BLaER1 treated with 17β-estradiol and CSF1 and Interleukin-3, amounts not matched to agents 10 nM and 100 nM (cell line): ENCODE data around the gene NTN4.
A peak's percentile ranks its signal among the peaks of the same experiment; 100 is the strongest.

Source experiments
- H3K27ac ChIP-seq, 11 experiments: shearing (Covaris generic); formaldehyde crosslinking; 2 replicates each; pipeline ENCODE4 v1.8.1; 2022
- H3K27me3 ChIP-seq, 11 experiments: shearing (Covaris generic); formaldehyde crosslinking; 2 replicates each; pipeline ENCODE4 v1.8.1; 2022
- H3K36me3 ChIP-seq, 11 experiments: shearing (Covaris generic); formaldehyde crosslinking; 2 replicates each; pipeline ENCODE4 v1.8.1; 2022
- H3K4me1 ChIP-seq, 10 experiments: shearing (Covaris generic); formaldehyde crosslinking; 2 replicates each; pipeline ENCODE4 v1.8.1; 2022
- H3K4me2 ChIP-seq, 11 experiments: shearing (Covaris generic); formaldehyde crosslinking; 2 replicates each; pipeline ENCODE4 v1.8.1; 2022
- H3K4me3 ChIP-seq, 10 experiments: shearing (Covaris generic); formaldehyde crosslinking; 2 replicates each; pipeline ENCODE4 v1.8.1; 2022
- H3K9ac ChIP-seq, 11 experiments: shearing (Covaris generic); formaldehyde crosslinking; 2 replicates each; pipeline ENCODE4 v1.8.1; 2022
- H3K9me3 ChIP-seq, 11 experiments: shearing (Covaris generic); formaldehyde crosslinking; replicated peaks in 1 of 11; 2 replicates each; pipeline ENCODE4 v1.8.1; 2022
- H4K20me1 ChIP-seq, 11 experiments: shearing (Covaris generic); formaldehyde crosslinking; 2 replicates each; pipeline ENCODE4 v1.8.1; 2022
- Cebpa-rat ChIP-seq, 11 experiments: shearing (Covaris generic); IDR thresholded peaks; 2 replicates each; pipeline ENCODE4 v1.8.1; 2022

Gene NTN4

GRCh38 chr12:95641299-95641952, 149.1 kb downstream of the NTN4 start:
- Histone ChIP-seq H4K20me1 (no peaks in the 10 kb centered on the region), H3K27ac (no peak overlapping the region), H3K36me3 (no peaks in the 10 kb centered on the region), H3K27me3 (no peaks in the 10 kb centered on the region), H3K4me2 (no peak overlapping the region), H3K9ac (no peak overlapping the region), H3K4me1 (0 out of 20 replicates have a peak, but pooled peaks cover 0 to 4% (median 0%) of the 10 kb centered on the region in 10 experiments), H3K9me3 (peaks cover 0 to 9% (median 0%) of the 10 kb centered on the region in 11 experiments; a peak in 1 of 22 replicates), H3K4me3 (no peak overlapping the region)
- no peak for TF ChIP-seq Cebpa-rat (IDR thresholded peaks at IDR 0.05)

- H3K9me3 ChIP-seq, result peaks cover 0 to 12% (median 4%) of the 10 kb centered on the region in 11 experiments; a peak in 2 of 22 replicates
Measured at GRCh38 chr12:95640516-95640915, 150.0 kb downstream of the NTN4 start.

GRCh38 chr12:95637471-95638155, 153.0 kb downstream of the NTN4 start:
- H3K27me3 ChIP-seq, result no peaks in the 10 kb centered on the region
- H3K4me2 ChIP-seq, result no peak overlapping the region
- H3K4me3 ChIP-seq, result no peak overlapping the region
- no peak overlapping the region for H3K9ac ChIP-seq
- H3K36me3 ChIP-seq, result no peaks in the 10 kb centered on the region
- H3K4me1 ChIP-seq, result peaks cover 0 to 12% (median 6%) of the 10 kb centered on the region in 10 experiments; a peak in 8 of 20 replicates
- H4K20me1 ChIP-seq, result no peaks in the 10 kb centered on the region
- no peak overlapping the region for H3K27ac ChIP-seq
- TF ChIP-seq Cebpa-rat (IDR thresholded peaks at IDR 0.05), result no peak
- H3K9me3 ChIP-seq, result peaks cover 0 to 12% (median 4%) of the 10 kb centered on the region in 11 experiments; a peak in 2 of 22 replicates

More at GRCh38 chr12:95640516-95640915, 150.0 kb downstream of the NTN4 start:
- Histone ChIP-seq H3K27ac (no peak overlapping the region), H4K20me1 (no peaks in the 10 kb centered on the region), H3K4me1 (0 out of 20 replicates have a peak, but pooled peaks cover 0 to 4% (median 0%) of the 10 kb centered on the region in 10 experiments), H3K27me3 (no peaks in the 10 kb centered on the region), H3K9ac (no peak overlapping the region), H3K4me2 (no peak overlapping the region), H3K4me3 (no peak overlapping the region), H3K36me3 (no peaks in the 10 kb centered on the region)
- TF ChIP-seq Cebpa-rat (IDR thresholded peaks at IDR 0.05), result no peak

- no peaks in the 10 kb centered on the region for H3K36me3 ChIP-seq
- H3K4me1 ChIP-seq, result peaks cover 0 to 12% (median 5%) of the 10 kb centered on the region in 10 experiments; a peak in 8 of 20 replicates
- H3K4me2 ChIP-seq, result no peak overlapping the region
- H3K9me3 ChIP-seq, result peaks cover 0 to 12% (median 4%) of the 10 kb centered on the region in 11 experiments; a peak in 2 of 22 replicates
- H3K27me3 ChIP-seq, result no peaks in the 10 kb centered on the region
- TF ChIP-seq Cebpa-rat (IDR thresholded peaks at IDR 0.05), result no peak
- H4K20me1 ChIP-seq, result no peaks in the 10 kb centered on the region
- H3K4me3 ChIP-seq, result no peak overlapping the region
- H3K9ac ChIP-seq, result no peak overlapping the region
- H3K27ac ChIP-seq, result no peak overlapping the region; a peak in 1 of 22 replicates
Measured at GRCh38 chr12:95637010-95637409, 153.6 kb downstream of the NTN4 start.

GRCh38 chr12:95634622-95635621, 155.6 kb downstream of the NTN4 start:
- Histone ChIP-seq H3K27ac (no peak overlapping the region), H3K9ac (no peak overlapping the region), H3K4me2 (peak overlapping the region in 2 of 11 experiments; percentile 15 to 21; a peak in 2 of 22 replicates), H3K36me3 (no peaks in the 10 kb centered on the region), H3K9me3 (peaks cover 0 to 12% (median 4%) of the 10 kb centered on the region in 11 experiments; a peak in 2 of 22 replicates), H3K27me3 (no peaks in the 10 kb centered on the region), H3K4me1 (peaks cover 3 to 17% (median 10%) of the 10 kb centered on the region in 10 experiments; a peak in 12 of 20 replicates), H3K4me3 (no peak overlapping the region), H4K20me1 (no peaks in the 10 kb centered on the region)
- no peak for TF ChIP-seq Cebpa-rat (IDR thresholded peaks at IDR 0.05)

GRCh38 chr12:95633732-95634465, 156.7 kb downstream of the NTN4 start:
- Histone ChIP-seq H3K4me2 (peak overlapping the region in 1 of 11 experiments; percentile 56; a peak in 2 of 22 replicates), H3K9ac (no peak overlapping the region), H3K36me3 (no peaks in the 10 kb centered on the region), H3K27ac (peak overlapping the region in 1 of 11 experiments; percentile 30; a peak in 1 of 22 replicates), H3K4me1 (peaks cover 3 to 17% (median 10%) of the 10 kb centered on the region in 10 experiments; a peak in 12 of 20 replicates), H3K4me3 (no peak overlapping the region), H3K27me3 (no peaks in the 10 kb centered on the region), H3K9me3 (peaks cover 0 to 12% (median 4%) of the 10 kb centered on the region in 11 experiments; a peak in 2 of 22 replicates), H4K20me1 (no peaks in the 10 kb centered on the region)
- no peak for TF ChIP-seq Cebpa-rat (IDR thresholded peaks at IDR 0.05)

- Histone ChIP-seq H3K27me3 (no peaks in the 10 kb centered on the region), H3K4me2 (peak overlapping the region in 3 of 11 experiments; percentile 29 to 56 (median 45); a peak in 4 of 22 replicates), H3K4me3 (no peak overlapping the region), H3K9ac (no peak overlapping the region), H3K4me1 (peaks cover 3 to 17% (median 10%) of the 10 kb centered on the region in 10 experiments; a peak in 12 of 20 replicates), H3K27ac (peak overlapping the region in 1 of 11 experiments; percentile 39; a peak in 2 of 22 replicates), H3K9me3 (peaks cover 0 to 12% (median 4%) of the 10 kb centered on the region in 11 experiments; a peak in 2 of 22 replicates), H4K20me1 (no peaks in the 10 kb centered on the region), H3K36me3 (no peaks in the 10 kb centered on the region)
- TF ChIP-seq Cebpa-rat (IDR thresholded peaks at IDR 0.05), result no peak
Measured at GRCh38 chr12:95633049-95633731, 157.4 kb downstream of the NTN4 start.
